HG02973 (cell line): ENCODE measurements around the gene RFC2.
"Not testable (repeated sequence)": the region's sequence is repeated elsewhere in the genome, so short reads cannot be mapped to it uniquely, and the experiment has no call there.

ENCODE experiments used
- ATAC-seq: cut with Tn5 transposase; IDR thresholded peaks from one replicate; pipeline ENCODE4 v1.9.1; 2021; ENCODE audit warnings: moderate library complexity; ENCODE audit not compliant: unreplicated experiment

Gene RFC2

GRCh38 chr7:74283858-74284447, 29.8 kb upstream of the RFC2 start:
- ATAC-seq = no peak

DNA sequence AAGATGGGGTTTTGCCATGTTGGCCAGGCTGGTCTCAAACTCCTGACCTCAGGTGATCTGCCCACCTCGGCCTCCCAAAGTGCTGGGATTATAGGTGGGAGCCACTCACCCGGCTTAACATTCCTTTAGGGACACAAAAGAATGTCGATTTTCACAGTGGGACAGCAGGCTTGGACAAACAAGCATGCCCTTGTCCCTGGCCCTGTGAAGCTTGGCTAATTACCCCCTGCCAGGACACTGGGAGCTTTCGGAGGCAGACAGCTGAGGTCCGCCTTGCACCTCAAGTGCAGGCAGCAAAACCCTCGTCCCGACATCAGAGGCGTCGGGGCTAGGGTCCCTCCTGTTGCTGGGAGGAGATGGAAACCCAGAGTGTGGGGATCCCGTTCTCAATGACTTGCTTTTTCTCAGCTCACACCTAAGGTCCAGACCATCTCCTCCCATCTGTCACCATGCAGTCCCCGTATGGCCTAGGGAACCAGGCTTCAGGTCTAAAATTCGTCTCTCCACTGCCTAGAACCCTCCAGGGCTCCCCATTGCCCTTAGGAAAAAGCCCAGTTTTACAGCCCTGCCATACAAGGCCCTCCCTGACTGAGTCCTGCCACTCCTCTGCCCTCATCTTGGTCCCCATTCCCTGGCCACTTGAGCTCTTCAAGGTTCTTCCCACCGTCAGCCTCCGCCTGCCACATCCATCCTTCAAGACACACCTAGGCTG, 28.7 kb upstream of the RFC2 start:
- no peak for ATAC-seq

- no peak for ATAC-seq
Measured at GRCh38 chr7:74280985-74281384, 26.8 kb upstream of the RFC2 start.

GRCh38 chr7:74277636-74278035, 23.4 kb upstream of the RFC2 start:
- no peak for ATAC-seq

DNA sequence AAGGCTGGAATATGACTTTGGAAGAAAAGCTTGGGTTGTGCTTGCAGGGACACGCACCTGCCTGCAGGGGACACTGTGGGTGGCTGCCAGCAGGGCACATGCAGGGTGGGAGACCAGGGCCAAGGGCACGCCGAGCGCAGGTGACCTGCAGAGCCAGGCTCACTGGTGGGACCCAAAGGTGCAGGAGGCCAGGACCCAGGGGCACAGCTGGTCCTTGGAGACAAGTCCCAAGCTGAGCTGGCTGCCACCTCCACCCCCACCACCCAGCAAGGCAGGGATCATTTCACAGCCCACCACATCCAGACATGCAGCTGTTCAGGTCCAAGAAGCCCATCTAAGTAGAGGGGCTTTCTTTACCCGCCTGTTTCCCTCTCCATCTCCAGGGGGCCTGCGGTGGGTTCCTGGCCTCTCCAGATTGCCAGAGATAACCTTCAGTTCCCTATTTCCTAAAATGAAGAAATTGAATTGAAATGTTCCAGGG, 21.2 kb upstream of the RFC2 start:
- ATAC-seq = no peak

GRCh38 chr7:74272305-74273038, 18.3 kb upstream of the RFC2 start:
- peak; percentile 76 for ATAC-seq

- no peak for ATAC-seq
Measured at GRCh38 chr7:74271742-74272141, 17.5 kb upstream of the RFC2 start.

- no peak for ATAC-seq
Measured at GRCh38 chr7:74269757-74270277, 15.6 kb upstream of the RFC2 start.

DNA sequence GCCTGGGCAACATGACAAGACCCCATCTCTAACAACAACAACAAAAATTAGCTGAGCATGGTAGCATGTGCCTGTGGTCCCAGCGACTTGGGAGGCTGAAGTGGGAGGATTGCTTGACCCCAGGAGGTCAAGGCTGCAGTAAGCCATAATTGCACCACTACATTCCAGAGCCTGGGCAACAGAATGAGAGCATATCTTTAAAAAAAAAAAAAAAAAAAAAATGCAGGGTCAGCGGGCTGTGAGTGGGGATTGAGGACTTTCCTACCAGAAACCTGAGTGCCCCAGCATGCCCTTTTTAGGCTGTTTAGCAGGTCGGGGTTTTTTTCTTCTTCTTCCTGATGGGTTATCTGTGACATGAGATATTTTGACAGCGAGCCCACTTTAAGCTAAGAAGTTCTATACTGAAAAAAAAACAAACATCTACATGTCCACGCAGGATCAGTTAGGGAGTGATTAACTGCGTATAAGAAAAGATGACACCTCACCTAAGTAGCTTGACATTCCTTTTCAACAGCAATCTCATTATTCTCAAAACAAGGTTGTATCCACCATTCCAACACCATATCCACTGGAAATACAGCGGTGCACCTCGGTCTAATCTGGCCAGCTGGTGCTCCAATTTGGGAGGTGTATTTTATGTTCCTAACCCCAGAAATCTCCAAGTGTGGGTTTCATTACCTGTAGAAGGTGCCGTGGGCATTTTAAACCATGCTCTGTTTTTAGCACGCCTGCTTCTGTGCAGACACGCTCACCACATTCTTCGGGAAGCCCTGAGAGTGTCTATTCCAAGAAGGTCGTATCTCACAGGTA, 13.8 kb upstream of the RFC2 start:
- ATAC-seq = no peak

DNA sequence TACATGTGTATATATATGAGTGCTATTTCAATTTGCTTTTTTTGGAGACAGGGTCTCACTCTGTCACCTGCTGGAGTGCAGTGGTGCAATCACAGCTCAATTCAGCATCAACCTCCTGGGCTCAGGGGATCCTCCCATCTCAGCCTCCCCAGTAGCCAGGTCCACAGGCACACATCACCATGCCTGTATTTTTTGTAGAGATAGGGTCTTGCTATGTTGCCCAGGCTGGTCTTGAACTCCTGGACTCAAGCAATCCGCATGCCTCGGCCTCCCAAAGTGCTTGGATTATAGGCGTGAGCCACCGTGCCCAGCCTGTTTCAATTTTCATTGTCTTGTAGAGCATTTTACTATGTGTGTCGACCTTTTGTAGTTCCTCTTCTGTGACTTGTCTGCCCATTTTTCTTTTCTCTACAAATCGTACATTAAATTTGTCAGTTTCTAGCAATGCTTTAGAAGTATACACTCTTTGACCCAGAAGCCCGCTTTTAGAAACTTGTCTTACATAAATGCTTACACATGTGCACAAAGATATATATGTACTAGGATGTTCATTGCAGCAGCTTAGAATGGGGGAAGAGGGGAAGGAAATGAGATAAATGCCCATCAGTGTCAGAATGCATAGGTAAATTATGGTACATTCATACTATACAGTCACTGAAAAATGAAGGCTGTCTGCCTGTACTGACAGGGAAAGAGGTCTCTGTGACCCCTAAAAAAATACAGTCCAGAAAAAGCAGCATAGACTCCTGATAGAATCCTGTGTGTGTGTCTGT, 12.2 kb upstream of the RFC2 start:
- no peak for ATAC-seq

GRCh38 chr7:74263399-74264120, 9.4 kb upstream of the RFC2 start:
- ATAC-seq = no peak

GRCh38 chr7:74262639-74263398, 8.6 kb upstream of the RFC2 start:
- no peak for ATAC-seq

- ATAC-seq = no peak
Measured at GRCh38 chr7:74258639-74259038, 4.4 kb upstream of the RFC2 start.

GRCh38 chr7:74256491-74257408, 2.6 kb upstream of the RFC2 start:
- ATAC-seq = no peak

DNA sequence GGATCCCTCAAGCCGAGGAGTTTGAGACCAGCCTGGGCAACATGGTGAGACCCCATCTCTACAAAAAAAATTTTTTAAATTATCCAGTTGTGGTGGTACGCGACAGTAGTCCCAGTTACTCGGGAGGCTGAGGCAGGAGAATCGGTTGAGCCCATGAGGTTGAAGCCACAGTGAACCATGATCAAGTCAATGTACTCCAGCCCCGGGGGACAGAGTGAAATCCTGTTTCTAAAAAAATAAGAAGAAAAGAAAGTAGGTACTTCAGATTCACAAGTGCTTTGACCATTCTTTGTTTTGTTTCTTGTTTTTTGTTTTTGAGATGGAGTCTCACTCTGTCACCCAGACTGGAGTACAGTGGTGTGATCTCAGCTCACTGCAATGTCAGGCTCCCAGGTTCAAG, 1.3 kb upstream of the RFC2 start:
- not testable (repeated sequence) for ATAC-seq

DNA sequence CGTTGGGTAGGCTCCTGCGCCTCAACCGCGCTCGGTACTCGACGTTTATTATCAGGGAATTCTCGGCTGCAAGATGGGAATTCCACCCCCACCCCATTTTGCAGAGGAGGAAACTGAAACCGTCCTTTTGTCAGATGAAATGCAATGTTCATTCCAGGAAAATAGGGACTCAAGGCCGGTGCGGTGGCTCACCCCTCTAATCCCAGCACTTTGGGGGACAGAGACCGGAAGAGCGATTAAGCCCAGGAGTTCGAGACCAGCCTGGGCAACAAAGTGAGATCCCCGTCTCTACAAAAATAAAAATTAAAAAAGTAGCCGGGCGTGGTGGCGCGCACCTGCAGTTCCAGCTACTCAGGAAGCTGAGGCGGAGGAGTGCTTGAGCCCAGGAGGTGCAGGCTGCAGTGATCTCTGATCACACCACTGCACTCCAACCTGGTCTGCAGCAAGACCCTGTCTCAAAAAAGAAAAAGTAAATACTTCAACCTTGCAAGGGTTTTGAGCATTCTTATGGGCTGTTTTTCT, 720 bp upstream of the RFC2 start:
- no peak for ATAC-seq

DNA sequence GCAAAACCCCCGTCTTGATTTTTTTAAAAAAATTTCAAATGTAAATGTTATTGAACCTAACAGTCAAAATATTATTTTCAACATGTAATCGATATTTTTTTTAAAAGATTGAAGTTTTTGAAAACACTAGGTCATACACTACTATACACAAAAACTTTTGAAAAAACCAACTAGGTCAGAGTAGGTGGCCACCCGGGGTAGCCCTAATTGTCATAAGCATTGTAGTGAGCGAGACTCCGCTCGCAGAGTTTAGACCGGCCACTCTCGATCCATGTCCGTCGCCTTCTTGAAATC, 417 bp downstream of the RFC2 start:
- no peak for ATAC-seq

DNA sequence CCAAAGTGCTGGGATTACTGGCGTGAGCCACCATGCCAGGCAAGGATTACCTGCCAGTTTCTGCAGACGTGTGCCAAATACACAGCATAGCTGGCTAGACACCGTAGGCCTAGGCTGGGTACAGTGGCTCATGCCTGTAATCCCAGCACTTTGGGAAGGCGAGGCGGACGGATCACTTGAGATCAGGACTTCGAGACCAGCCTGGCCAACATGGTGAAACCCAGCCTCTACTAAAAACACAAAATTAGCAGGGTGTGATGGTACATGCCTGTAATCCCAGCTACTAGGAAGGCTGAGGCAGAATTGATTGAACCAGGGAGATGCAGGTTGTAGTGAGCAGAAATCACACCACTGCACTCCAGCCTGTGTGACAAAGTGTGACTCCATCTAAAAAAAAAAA, 868 bp downstream of the RFC2 start:
- ATAC-seq = no peak
